Measurements from ENCODE around the gene VSIG1. TPM values are rescaled to one million over a fixed set of nuclear protein-coding genes. Genes with fewer than 3 reads are reported as not detected.

The VSIG1 gene
- total RNA-seq, 1 donor from 2014 or later = 0.20 TPM

DNA sequence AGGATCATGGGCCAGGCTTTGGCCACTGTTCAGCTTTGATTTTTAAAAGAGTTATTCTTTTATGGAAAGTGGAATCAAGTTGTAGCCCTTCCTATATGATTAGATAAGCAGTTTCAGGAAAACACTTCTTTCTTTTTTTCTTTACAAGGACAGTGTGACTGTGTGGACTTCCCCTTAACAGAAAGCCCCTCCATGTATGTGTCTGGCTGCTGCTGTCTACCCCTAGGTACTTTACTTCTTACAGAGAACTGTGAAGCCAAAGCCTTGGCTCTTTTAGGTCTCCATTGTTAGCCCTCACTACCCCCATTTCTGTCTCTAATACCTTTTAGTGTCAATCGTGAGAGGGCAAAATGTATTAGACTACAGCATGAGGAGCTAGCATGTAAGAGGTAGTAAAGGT, 19.1 kb downstream of the VSIG1 start:
- DNase-seq (ENCODE audit: low read depth in 2 of 2) = no peak

DNA sequence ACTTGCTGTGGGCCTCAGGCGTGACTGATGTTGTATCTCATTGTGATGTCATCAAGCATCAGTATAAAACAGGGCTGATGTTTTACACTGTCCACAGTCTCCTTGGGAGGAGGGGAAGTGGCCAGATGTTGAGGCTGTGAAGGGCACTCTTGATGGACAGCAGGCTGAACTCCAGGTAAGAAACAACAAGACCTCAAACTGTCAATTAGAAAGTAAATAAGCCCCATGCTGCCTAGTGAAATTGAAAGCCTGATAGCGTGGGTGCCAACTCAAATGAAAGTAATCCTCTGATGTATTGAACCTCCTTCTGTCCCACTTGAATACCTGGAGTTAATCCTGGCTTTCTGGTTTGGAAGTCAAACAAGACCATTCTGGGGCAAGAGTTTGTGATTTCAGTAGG, 19.7 kb downstream of the VSIG1 start:
- DNase-seq (ENCODE audit: low read depth in 2 of 2) = no peak

DNA sequence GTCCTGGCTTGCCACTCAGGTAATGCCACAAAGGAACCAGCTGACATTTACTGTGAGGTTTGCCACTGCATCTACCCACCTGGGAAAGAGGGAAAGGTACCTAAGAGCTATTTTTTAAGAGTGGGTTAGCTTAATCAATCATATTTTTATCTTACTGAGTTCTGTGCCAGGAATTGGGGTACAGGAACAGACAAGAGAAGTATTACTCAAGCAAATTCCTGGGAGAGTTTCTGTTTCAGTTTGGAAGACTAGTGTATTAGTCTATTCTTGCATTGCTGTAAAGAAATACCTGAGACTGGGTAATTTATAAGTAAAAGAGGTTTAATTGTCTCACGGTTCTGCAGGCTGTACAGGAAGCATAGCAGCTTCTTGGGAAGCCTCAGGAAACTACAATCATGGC, 23.3 kb downstream of the VSIG1 start:
- DNase-seq (ENCODE audit: low read depth in 2 of 2) = no peak

DNA sequence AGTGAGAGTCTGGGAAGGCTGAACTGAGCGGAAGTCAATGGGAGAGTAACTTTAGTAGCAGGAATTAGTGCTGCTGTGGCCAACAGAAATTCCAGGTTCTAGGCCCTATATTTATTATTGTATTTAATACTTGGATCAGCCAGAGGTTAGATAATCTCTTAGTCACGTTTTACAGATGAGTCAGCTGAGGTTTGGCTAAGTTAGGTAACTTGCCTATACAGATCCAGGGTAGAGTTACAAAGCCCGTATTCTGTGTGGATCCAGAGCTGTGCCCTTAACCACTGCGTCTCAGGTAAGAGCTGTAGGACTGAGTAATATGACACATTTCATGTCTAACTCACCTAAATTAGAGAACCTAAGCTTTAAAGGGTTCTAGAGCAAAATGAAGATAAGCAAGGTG, 26.0 kb downstream of the VSIG1 start:
- peak; percentile 4 to 49 for DNase-seq (ENCODE audit: low read depth in 2 of 2)

DNA sequence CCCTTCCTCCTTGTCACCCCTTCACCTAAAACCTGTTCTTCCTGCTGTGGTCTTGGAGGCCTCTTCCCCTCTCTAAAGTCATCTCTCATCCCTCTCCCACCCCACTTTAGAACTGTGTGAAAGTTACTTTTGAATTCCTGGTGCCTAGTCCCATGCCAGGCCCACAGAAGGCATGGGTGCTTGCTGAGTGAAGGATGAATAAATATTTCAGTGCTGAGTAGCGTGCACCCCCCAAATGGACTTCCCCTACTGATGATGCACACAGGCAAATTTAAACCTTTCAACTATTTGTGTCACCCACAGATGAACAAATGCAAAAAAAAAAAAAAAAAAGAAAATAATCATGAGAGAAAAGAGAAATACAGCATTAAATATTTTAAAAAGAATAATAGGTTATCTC, 26.7 kb downstream of the VSIG1 start:
- peak in 1 of 2 donors; percentile 25 for DNase-seq (ENCODE audit: low read depth in 2 of 2)

DNA sequence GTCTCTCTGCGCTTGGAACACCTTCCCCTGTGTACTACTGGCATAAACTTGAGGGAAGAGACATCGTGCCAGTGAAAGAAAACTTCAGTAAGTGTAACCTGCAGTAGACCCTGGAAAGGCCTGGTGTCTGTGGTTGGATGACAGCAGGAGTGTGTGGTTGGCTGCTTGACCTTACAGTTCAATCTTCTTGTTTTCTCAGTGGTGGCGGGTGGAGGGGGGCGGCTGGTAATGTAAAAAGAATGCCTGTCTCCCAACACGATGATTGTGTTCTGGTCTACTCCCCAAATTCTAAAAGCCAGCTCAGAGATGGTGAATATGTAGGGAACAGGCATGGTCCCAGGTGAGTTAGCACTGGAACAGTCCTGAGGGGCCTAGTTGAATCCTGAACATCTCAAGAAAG, 27.9 kb downstream of the VSIG1 start:
- peak in 1 of 2 donors; percentile 41 for DNase-seq (ENCODE audit: low read depth in 2 of 2)

DNA sequence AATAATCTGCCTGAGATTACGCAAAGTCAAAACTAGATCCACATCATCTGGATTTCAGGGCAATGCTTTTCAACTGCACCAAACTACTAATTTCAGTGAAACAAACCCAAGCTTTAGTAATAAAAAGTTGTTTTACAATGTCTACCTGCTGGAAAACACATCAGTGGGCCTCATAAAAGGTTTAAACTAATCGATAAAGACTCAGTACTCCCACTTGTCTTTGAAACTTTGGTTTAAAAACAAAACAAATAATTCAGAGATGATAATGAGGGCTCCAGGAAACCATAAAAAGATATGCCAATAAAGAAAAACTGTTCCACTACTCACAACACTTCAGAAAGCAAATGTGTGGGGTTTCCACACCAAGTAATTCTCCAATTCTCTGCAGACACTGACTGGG, 36.2 kb downstream of the VSIG1 start:
- DNase-seq (ENCODE audit: low read depth in 2 of 2) = no peak

DNA sequence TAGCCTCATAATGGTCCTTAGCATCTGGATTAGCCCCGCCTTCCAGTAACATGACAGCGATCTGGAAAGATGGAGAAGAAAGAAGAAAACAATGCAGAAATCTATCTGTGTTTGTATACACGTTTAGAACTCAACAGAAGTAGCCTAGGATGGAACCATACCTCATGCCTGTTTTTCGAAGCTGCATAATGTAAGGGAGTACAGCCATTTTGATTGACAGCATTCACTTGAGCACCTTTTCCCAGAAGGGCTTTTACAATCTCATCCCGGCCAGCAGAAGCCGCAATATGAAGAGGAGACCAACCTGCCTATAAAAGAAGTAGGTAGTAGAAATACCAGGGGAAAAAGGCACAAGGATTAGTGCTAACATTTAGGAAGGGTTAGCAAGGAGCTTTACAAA, 42.9 kb downstream of the VSIG1 start:
- no peak for DNase-seq (ENCODE audit: low read depth in 2 of 2)

DNA sequence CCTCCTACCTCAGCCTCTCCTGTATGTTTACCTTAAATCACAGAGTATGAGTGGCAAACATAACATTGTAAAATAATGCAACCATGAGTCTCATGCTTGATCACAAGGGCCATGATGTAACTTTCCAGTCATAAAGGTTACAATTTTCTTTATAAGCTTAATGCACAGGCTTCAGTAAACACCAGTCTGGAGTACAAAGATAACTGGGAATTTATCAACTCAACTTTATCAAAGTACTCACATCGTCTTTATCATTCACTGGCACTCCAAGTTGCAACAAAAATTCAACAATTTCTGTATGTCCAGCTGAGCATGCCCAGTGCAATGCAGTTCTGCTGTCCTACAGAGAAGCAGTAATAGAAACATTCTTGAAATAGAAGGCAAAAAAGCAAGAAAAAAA, 43.6 kb downstream of the VSIG1 start:
- DNase-seq (ENCODE audit: low read depth in 2 of 2) = no peak

DNA sequence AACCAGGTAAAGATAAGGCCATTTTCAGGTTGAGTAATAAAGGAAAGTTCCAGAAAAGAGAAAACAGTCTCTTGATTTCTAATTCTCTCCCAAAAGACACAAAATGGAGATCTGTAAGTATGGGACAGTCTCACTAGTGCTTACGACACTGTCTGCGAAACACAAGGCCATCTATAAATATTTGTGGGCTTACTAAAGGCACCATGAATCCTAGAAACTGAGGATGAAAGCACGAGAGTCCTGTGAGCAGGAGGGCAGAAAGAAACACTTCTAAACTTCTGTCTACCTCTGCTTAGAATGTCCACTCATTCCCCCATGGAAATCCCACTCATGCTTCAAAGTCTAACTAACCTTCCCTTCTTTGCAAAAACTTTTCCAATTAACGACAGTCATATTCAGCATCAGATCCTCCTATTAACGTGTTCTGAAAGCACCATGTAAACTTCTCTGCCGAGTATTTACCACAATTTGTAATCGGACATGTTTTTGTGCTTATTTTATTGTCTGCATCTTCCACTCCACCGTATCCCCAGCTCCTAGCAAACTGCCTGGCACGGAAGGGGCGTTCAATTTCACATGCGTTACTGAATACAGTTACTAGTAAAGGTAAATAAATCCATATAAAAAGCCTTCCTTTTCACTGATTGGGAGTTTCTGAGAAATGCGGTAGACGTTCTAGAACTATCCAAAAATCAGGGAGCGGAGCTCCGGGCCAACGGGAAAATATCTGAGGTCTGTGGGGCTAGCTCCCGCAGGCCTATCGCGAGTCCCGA, 45.8 kb downstream of the VSIG1 start:
- peak; percentile 15 to 39 for DNase-seq (ENCODE audit: low read depth in 2 of 2)

DNA sequence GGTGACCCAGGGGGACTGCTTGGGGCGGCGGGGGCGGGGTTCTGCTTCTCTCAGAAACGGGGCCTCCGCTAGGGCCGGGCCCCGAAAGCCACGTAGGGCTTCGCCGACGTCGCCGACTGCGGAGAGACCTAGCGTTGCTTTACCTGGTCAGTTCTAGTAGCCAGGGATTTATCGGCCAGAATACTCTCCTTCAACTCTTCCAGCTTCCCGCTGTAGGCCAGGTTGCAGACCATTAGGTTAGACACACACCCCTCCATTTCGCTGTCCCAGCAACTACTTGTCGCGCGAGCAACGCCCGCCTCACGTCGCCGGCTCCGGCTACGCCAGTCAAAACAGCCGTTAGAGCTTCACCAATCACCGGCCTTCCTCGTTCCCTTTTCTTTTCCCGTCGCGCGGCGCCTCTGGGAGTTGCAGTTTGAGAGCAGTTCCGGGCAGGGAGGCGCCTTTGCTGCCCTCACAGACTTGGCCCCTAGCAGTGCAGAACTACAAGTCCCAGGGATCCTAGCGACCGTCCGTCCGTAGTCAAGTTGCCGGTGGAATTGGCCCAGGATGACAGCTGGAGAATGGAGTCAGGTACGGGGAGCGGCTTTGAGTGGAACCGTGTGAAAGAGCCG, 46.5 kb downstream of the VSIG1 start, which contains the start of the genes ATG4A and PSMD10:
ATG4A (plus strand) TSS at position 515 of the 614 bp plus-strand sequence; CDS start at position 564, 49 bp downstream.
PSMD10 (minus strand) TSS at position 279 of the 614 bp plus-strand sequence; CDS start at position 257, 22 bp downstream.
- DNase-seq (ENCODE audit: low read depth in 2 of 2) = peak; percentile 96 to 97

DNA sequence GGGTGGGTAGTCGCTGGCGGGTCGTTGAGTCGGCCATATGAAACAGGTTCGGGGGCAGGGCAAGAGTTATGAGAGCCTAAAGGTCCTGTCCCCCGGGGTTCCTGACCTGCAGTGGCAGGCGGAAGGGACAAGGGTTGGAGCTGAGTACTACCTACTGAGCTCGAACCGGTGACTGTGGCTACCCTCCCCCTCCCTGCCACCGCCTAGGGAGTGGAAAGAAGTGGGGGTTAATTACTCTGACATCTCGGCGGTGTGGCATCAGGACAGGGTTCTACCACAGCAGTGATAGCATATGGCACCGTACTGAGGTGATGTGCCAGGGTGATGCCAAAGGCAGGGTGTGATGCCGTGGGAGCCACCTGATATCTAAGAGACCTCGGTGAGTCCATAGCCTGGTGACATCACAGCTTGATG, 47.0 kb downstream of the VSIG1 start:
- DNase-seq (ENCODE audit: low read depth in 2 of 2) = peak; percentile 3 to 21

DNA sequence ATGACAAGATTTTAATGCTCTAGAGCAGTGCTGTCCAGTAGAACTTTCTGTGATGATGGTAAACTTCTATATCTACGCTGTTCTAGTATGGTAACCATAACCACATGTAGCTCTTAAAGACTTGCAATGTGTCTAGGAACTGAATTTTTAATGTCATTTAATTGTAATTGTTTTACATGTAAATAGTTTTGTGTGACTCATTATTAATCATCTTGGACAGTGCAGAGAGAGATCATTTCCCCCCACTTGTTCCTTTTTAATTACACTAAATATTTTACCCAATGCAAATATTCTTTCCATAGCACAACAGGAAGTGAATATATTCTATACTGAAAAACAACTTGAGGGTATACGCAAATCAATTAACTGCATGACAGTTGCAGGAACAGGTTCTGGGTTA, 52.5 kb downstream of the VSIG1 start:
- DNase-seq (ENCODE audit: low read depth in 2 of 2) = peak in 1 of 2 donors; percentile 35

DNA sequence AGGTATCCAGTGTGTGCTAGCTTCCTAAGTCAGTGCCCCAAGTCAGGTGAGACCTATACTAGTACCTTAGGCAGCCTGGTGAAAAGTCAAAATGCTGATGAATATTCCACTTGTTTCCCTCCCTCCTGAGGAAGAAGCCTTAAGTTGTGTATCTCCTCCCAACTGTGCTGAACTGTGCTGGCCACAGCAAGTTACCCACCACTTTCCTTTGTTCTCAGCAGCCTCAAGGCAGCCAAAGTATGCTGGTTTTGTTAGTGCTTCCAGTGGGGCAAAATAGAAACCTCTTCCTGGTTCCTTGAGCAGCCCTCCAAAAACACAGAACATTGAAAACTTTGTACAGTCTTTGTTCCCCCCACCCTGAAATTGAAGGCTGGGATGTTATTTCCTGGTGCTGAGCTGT, 60.6 kb downstream of the VSIG1 start:
- no peak for DNase-seq (ENCODE audit: low read depth in 2 of 2)

DNA sequence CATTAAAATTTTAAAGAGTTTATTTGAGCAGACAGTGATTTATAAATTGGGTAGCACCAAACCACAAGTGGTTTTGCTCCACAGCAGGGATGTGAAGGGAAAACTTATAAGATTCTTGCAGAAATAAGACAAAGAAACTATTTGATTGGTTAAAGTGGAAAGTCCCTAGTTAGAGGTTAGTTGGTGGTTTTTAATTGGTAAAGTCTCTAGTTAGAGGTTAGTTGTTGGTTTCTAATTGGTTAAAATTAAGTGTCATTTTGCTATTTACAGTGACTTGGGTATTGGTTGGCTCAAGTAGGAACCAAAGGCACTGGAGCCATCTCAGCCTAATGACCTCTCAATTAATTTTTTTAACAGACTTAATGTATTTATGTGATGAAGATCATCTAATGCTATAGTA, 69.7 kb downstream of the VSIG1 start:
- no peak for DNase-seq (ENCODE audit: low read depth in 2 of 2)

DNA sequence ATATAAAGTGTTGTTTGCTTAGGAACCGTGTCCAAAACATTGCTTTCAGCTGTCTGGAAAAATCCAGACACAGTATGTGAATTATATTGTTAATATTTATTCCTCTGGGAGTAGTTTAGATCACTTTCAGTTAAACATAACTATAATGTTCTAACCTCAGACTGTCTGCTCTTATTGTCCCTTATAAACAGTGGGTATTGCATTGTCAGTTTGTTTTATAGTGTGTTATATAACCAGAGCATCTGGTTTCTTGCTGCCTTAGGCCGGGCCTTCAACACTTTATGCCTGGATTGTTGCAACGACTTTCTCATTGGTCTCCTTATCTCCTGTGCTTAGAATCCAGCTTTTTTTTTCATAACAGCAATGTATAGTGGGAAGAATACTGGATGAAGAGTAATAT, 73.1 kb downstream of the VSIG1 start:
- no peak for DNase-seq (ENCODE audit: low read depth in 2 of 2)

DNA sequence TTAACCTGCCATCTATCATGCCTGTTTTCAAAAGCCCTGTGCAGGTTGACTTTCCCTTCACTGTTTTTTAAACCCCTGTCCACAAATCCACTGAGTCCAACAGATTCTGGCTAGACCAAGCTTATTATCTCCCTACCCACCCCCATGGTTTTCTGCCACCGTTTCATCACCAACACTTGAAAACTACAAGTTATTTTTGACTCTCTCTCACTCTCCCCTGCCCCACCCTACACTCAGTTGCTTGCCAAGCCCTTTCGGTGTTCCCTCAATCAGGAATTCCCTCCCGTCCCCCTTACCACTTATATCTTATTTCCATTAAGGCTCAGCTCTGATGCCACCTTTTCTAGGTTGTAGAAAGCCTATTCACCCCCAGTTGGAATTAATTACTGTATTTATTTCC, 76.4 kb downstream of the VSIG1 start:
- no peak for DNase-seq (ENCODE audit: low read depth in 2 of 2)

DNA sequence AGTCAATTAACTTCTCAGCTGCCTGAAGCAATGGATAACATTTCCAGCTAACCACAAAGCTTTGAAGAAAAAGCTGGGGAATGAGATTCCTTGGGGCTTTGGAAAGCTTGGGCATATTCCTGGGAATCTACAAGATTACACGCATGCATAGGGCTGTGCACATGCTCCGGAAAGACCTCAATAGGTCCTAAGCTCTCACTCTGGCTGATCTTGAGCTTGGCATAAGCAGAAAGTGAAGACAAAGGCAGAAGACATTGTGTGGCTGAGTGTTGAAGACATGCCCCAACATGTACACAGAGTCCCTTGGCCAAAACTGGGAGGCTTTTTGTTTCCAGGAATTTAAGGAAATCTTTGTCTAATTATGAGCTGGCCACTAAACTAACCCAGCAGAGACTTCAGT, 77.9 kb downstream of the VSIG1 start:
- peak in 1 of 2 donors; percentile 41 for DNase-seq (ENCODE audit: low read depth in 2 of 2)

DNA sequence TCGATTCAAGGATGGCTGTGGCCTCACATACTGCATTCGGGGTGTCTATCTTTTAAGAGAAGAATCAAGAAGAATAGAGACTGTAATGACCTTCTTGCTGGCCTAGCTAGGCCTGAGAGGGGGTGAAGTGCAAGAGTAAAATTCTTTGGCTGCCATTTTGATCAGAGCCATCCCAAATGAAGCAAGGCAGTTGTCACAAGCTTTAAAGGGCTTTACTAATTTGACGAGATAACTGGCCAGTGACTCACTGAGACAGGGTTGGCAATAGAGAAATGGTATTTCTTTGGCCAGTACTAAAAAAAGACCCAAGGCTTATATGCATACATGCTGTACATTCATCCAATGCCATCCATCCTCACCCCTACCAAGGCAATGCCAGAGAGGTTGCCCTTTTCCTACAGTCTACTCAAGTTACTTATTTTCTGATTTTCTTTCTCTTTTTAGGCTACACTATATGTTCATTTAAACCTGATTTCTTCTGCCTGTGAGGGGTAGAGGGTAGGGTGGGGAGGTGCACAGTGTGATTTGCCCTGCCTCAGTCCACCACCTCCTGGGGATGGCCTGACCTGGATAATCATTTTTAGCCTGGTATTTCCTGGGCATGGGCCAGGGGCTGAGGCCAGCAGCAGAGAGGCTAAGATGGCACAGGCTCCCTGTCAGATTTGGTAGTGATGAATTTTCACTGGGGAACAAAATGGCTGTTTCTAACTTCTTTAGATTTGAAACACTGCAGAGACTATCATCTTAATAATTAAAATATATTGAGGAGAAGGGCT, 78.9 kb downstream of the VSIG1 start:
- DNase-seq (ENCODE audit: low read depth in 2 of 2) = no peak

DNA sequence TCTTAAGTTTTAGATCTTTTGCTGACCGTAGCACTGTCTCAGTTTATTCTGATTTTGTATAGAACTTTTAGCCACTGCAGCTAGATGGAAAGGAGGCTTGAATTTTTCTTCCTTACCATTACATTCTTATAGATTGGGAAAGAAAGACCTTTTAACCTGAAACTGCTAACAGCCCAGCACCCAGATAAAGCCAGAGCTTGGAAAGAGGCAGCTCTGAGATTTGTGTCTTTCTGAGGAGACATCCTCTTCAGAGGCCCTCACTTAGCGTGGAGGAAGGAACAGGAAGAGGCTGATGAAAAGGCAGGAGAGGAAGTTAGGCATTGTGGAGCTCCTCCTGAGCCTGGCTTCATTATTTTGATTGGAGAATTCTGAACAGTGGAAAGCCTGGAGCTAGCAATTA, 81.8 kb downstream of the VSIG1 start:
- no peak for DNase-seq (ENCODE audit: low read depth in 2 of 2)

DNA sequence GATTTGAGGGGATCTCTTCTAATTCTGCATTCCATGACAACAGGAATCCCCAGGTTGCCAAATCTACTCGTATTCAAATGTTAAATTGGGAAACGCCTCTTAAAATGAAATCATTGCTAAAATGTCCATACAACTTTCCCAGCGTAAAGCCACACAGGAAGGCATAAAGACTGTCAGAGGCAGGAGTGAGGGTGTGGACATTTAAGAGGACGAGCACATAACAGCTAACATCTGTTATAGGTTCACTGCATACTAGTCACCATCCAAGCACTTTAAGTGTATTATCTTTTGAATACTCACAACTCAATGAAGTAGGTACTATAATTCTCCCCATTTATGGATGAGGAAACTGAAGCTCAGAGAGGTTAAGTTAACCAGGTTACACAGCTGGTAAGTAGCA, 82.3 kb downstream of the VSIG1 start:
- no peak for DNase-seq (ENCODE audit: low read depth in 2 of 2)
